ENCODE results near the gene BCL7C. TPM values are rescaled to one million over a fixed set of nuclear protein-coding genes. Genes with fewer than 3 reads are reported as not detected.

BCL7C gene
- total and polyA plus RNA-seq, 3 donors from 2014 or later = 40.2 to 57.4 (median 49.6) TPM

- intact Hi-C loops (cut with DNase I; ENCODE audit: low total_unique reads) = no loop called here
- Histone ChIP-seq H3K4me3 (no peak overlapping the region), H3K4me1 (peaks cover 5% of the 10 kb centered on the region), H3K36me3 (ENCODE audit: low read depth, missing control alignments) (no peaks in the 10 kb centered on the region), H3K27me3 (no peaks in the 10 kb centered on the region), H3K9me3 (no peaks in the 10 kb centered on the region), H3K27ac (no peak overlapping the region)
- DNase-seq = no peak
- WGBS, 2 donors = 69 to 78% methylated on average over 4 of the region's 4 CpGs
- TF ChIP-seq CTCF (IDR thresholded peaks at IDR 0.05) = no peak
- TF ChIP-seq POLR2A (IDR thresholded peaks at IDR 0.05) = no peak
Observed at GRCh38 chr16:30882429-30883310, 11.2 kb downstream of the BCL7C start.

GRCh38 chr16:30876867-30877266, 17.0 kb downstream of the BCL7C start:
- Histone ChIP-seq H3K27me3 (no peaks in the 10 kb centered on the region), H3K36me3 (ENCODE audit: low read depth, missing control alignments) (no peaks in the 10 kb centered on the region), H3K4me1 (peaks cover 19% of the 10 kb centered on the region), H3K9me3 (no peaks in the 10 kb centered on the region), H3K4me3 (no peak overlapping the region), H3K27ac (peak overlapping the region; percentile 28 to 72)
- no peak for DNase-seq
- TF ChIP-seq CTCF (IDR thresholded peaks at IDR 0.05) (no peak), POLR2A (IDR thresholded peaks at IDR 0.05) (no peak)
- WGBS, 2 donors = 54 to 64% methylated on average over 5 of the region's 5 CpGs
- intact Hi-C loops (cut with DNase I; ENCODE audit: low total_unique reads) = no loop called here

- Histone ChIP-seq H3K4me3 (peak overlapping the region; percentile 80 to 90), H3K36me3 (ENCODE audit: low read depth, missing control alignments) (no peaks in the 10 kb centered on the region), H3K27ac (peak overlapping the region; percentile 72 to 86), H3K27me3 (no peaks in the 10 kb centered on the region), H3K4me1 (peaks cover 19% of the 10 kb centered on the region), H3K9me3 (no peaks in the 10 kb centered on the region)
- WGBS, 2 donors = 7 to 14% methylated on average over 6 to 12 of the region's 12 CpGs
- no peak for DNase-seq
- TF ChIP-seq POLR2A (IDR thresholded peaks at IDR 0.05) = no peak
- no peak for TF ChIP-seq CTCF (IDR thresholded peaks at IDR 0.05)
- intact Hi-C loops (cut with DNase I; ENCODE audit: low total_unique reads) = no loop called here
Observed at GRCh38 chr16:30875871-30876801, 17.7 kb downstream of the BCL7C start.

GRCh38 chr16:30874821-30875717, 18.8 kb downstream of the BCL7C start:
- Histone ChIP-seq H3K36me3 (ENCODE audit: low read depth, missing control alignments) (no peaks in the 10 kb centered on the region), H3K9me3 (no peaks in the 10 kb centered on the region), H3K27ac (peak overlapping the region; percentile 68 to 86), H3K27me3 (no peaks in the 10 kb centered on the region), H3K4me1 (peaks cover 19% of the 10 kb centered on the region), H3K4me3 (peak overlapping the region; percentile 80 to 90)
- peak; percentile 95 for DNase-seq
- TF ChIP-seq POLR2A (IDR thresholded peaks at IDR 0.05) (no peak), CTCF (IDR thresholded peaks at IDR 0.05) (no peak)
- WGBS, 2 donors = 0% methylated on average over 8 to 56 of the region's 85 CpGs
- intact Hi-C loops (cut with DNase I; ENCODE audit: low total_unique reads) = no loop called here

All from testis (tissue), 3 donors.